ENCODE data around the gene RNF207.

- TF ChIP-seq POLR2AphosphoS5 (IDR thresholded peaks at IDR 0.05; ENCODE audit: low read depth, low read length) (no peak), POLR2A (IDR thresholded peaks at IDR 0.05; ENCODE audit: low read depth, low read length) (no peak)
Observed at GRCh38 chr1:6261615-6261995, 55.7 kb downstream of the RNF207 start.
